K562 (cell line): ENCODE results near the gene PHB1. TPM values are rescaled to one million over a fixed set of nuclear protein-coding genes. Genes with fewer than 3 reads are reported as not detected.

ENCODE experiments used
- ATAC-seq: fragments of 200-7000 bp; cut with Tn5 transposase; 3 replicates; pipeline ENCODE4 v1.9.1; 2020; ENCODE audit warnings: moderate library complexity
- BruUV-seq: library from RNA; stranded (reverse); fragments of 400-500 nt; replicated peaks from 2 replicates; lab custom pipeline; 2021; lab: Mats Ljungman, UMichigan
- CTCF ChIA-PET: fragments of 300-600 bp; formaldehyde crosslinking; extraction: SDS; loops from one replicate; lab custom pipeline; 2021; ENCODE audit warnings: low intra/inter-chr PET ratio; lab: Yijun Ruan, JAX
- POLR2A ChIA-PET: fragments of 300-600, 350-650 bp; sonication (Branson Sonifier 250); formaldehyde crosslinking; extraction: SDS; loops from one replicate; lab custom pipeline; 2021; ENCODE audit warnings: antibody characterized with exemption, inconsistent platforms; lab: Yijun Ruan, JAX
- DNase-seq, 4 experiments: peaks; one replicate each; pipeline versions ENCODE4 v3.0.0 to v3.0.0-alpha.2; 2011 to 2018; ENCODE audit warnings: low spot score in 3 of 4, mixed read lengths in 3 of 4; ENCODE audit errors: extremely low read depth in 1 of 4
- FAIRE-seq: peaks from 2 replicates; lab custom pipeline; 2011; peaks lifted over from hg19 to GRCh38; lab: Jason Lieb, UNC
- H2AFZ ChIP-seq: 2 replicates; pipeline ENCODE4 v1.6.0; 2011; ENCODE audit warnings: low read depth, low read length, control low read depth, inconsistent platforms
- H3K27ac ChIP-seq: fragments of 200-600 bp; 3 replicates; pipeline ENCODE4 v1.8.0; 2011; ENCODE audit warnings: low read depth, mild to moderate bottlenecking, control low read depth, inconsistent platforms, low read length, moderate library complexity, mixed read lengths; ENCODE audit errors: extremely low read depth
- H3K27me3 ChIP-seq, 2 experiments: fragments of 300-600 bp in 1 of 2; 2 replicates in 1 of 2; 3 replicates in 1 of 2; pipeline versions ENCODE4 v1.6.0 to v1.8.0; 2011; ENCODE audit warnings: inconsistent platforms in 2 of 2, low read length in 2 of 2, mild to moderate bottlenecking in 1 of 2, mixed read lengths in 1 of 2, moderate library complexity in 1 of 2; ENCODE audit not compliant: control insufficient read depth in 2 of 2, insufficient read depth in 2 of 2
- H3K36me3 ChIP-seq: fragments of 300-600 bp; 3 replicates; pipeline ENCODE4 v1.8.0; 2011; ENCODE audit warnings: mild to moderate bottlenecking, low read length, inconsistent platforms; ENCODE audit not compliant: control insufficient read depth, insufficient read depth
- H3K4me1 ChIP-seq, 2 experiments: fragments of 200-600 bp in 1 of 2; replicated peaks in 1 of 2; 2 replicates in 1 of 2; 3 replicates in 1 of 2; pipeline versions ENCODE4 v1.5.1 to v1.8.0; 2011; ENCODE audit warnings: inconsistent platforms in 2 of 2, low read length in 2 of 2, mild to moderate bottlenecking in 1 of 2, mixed read lengths in 1 of 2, moderate library complexity in 1 of 2; ENCODE audit not compliant: control insufficient read depth in 2 of 2, insufficient read depth in 2 of 2
- H3K4me2 ChIP-seq: 2 replicates; pipeline ENCODE4 v1.6.1; 2011; ENCODE audit warnings: low read length, control low read depth, inconsistent platforms, mixed read lengths; ENCODE audit not compliant: insufficient read depth
- H3K4me3 ChIP-seq: fragments of 200-600 bp; sonication (generic), shearing (Covaris generic); 2 replicates; pipeline ENCODE4 v1.5.1; 2016; ENCODE audit warnings: control low read depth, inconsistent platforms
- H3K79me2 ChIP-seq: fragments of 200-600 bp; 3 replicates; pipeline ENCODE4 v1.8.0; 2011; ENCODE audit warnings: low read length, inconsistent platforms; ENCODE audit not compliant: control insufficient read depth, insufficient read depth
- H3K9ac ChIP-seq, 2 experiments: 2 replicates each; pipeline versions ENCODE4 v1.6.0 to v1.6.1; 2011; ENCODE audit warnings: low read depth in 2 of 2, low read length in 2 of 2, control low read depth in 1 of 2, inconsistent platforms in 1 of 2, mild to moderate bottlenecking in 1 of 2, mixed read lengths in 1 of 2; ENCODE audit not compliant: insufficient read depth in 1 of 2
- H3K9me1 ChIP-seq: one replicate; pipeline ENCODE4 v1.6.0; 2011; ENCODE audit warnings: inconsistent platforms, mild to moderate bottlenecking, low read length, moderate library complexity; ENCODE audit not compliant: control insufficient read depth, insufficient read depth
- H3K9me3 ChIP-seq: replicated peaks from 2 replicates; pipeline ENCODE4 v1.5.1; 2011; ENCODE audit warnings: low read depth, low read length, inconsistent platforms; ENCODE audit not compliant: control insufficient read depth, insufficient read depth
- H4K20me1 ChIP-seq: replicated peaks from 2 replicates; pipeline ENCODE4 v1.6.1; 2011; ENCODE audit warnings: low read length, inconsistent platforms, mixed read lengths; ENCODE audit not compliant: control insufficient read depth, insufficient read depth
- ELK3 ChIP-seq: fragments of 450-650 bp; formaldehyde crosslinking; IDR thresholded peaks from 2 replicates; pipeline ENCODE4 v1.4.0; 2020; ENCODE audit warnings: mild to moderate bottlenecking
- MTA3 ChIP-seq: fragments of 450-650 bp; formaldehyde crosslinking; IDR thresholded peaks from 2 replicates; pipeline ENCODE4 v1.6.1; 2017; ENCODE audit warnings: mild to moderate bottlenecking, borderline replicate concordance
- ZBTB11 ChIP-seq, 3 experiments: fragments of 200-800 bp in 1 of 3; fragments of 250-450 bp in 1 of 3; fragments of 450-650 bp in 1 of 3; sonication (Bioruptor Pico) in 1 of 3; sonication (Bioruptor generic) in 1 of 3; formaldehyde crosslinking in 1 of 3; IDR thresholded peaks; 2 replicates each; pipeline versions ENCODE4 v1.6.1 to v1.8.0; 2016 to 2022; ENCODE audit warnings: mild to moderate bottlenecking in 2 of 3, missing genetic modification characterization in 2 of 3, missing compliant biosample characterization in 1 of 3, moderate library complexity in 1 of 3
- ZBTB40 ChIP-seq, 2 experiments: fragments of 450-650 bp in 1 of 2; sonication (generic) in 1 of 2; formaldehyde crosslinking in 1 of 2; IDR thresholded peaks; 2 replicates each; pipeline versions ENCODE4 v1.7.1 to v1.9.0; 2016 to 2022; ENCODE audit warnings: inconsistent platforms in 1 of 2, mild to moderate bottlenecking in 1 of 2, missing genetic modification reagents in 1 of 2
- ZNF445 ChIP-seq: fragments of 250-450 bp; sonication (Bioruptor Pico); IDR thresholded peaks from 2 replicates; pipeline ENCODE4 v1.4.0; 2020; ENCODE audit warnings: low read depth, mild to moderate bottlenecking, moderate library complexity
- ZNF583 ChIP-seq: fragments of 250-450 bp; sonication (Bioruptor Pico); IDR thresholded peaks from 2 replicates; pipeline ENCODE4 v1.4.0; 2020
- in situ Hi-C: fragments of 300-500 bp; cut with MboI; formaldehyde crosslinking; loops from 4 replicates; pipeline ENCODE4 v1.15.0; 2018; ENCODE audit warnings: inconsistent platforms, mixed read lengths
- intact Hi-C: fragments of 100-400 bp; cut with micrococcal nuclease; formaldehyde crosslinking; loops from 2 replicates; pipeline ENCODE4 v1.14.2; 2022
- polyA plus RNA-seq, 8 experiments: library from polyadenylated mRNA; depleted of rRNA in 4 of 8; stranded (reverse) in 5 of 8; unstranded in 3 of 8; fragments of >200 nt; fragmentation: Nextera tagmentation in 2 of 8; fragmentation: Illumina TruSeq in 1 of 8; extraction: Ambion mirVana in 2 of 8; extraction: Trizol in 1 of 8; gene quantifications; 2 replicates each; pipeline versions ENCODE4 v1.2.1 to v1.2.3, GENCODE V29; 2011 to 2014; ENCODE audit warnings: inconsistent platforms in 1 of 8, missing spikeins in 1 of 8
- total RNA-seq, 7 experiments: library from RNA; depleted of rRNA in 6 of 7; stranded (reverse); fragments of >200 nt in 6 of 7; fragmentation: Illumina TruSeq in 2 of 7; extraction: Trizol in 2 of 7; gene quantifications; 2 replicates each; pipeline versions ENCODE4 v1.2.1 to v1.2.3, GENCODE V29; 2011 to 2021; ENCODE audit warnings: low replicate concordance in 1 of 7

Gene PHB1
- total and polyA plus RNA-seq, 9 of the 15 experiments (the other 6 are each of a cell fraction or from before 2014, with no cell fraction given) = 191 to 818 (median 349) TPM

- Histone ChIP-seq H3K4me2 (peak overlapping the region; percentile 59), H4K20me1 (no peaks in the 10 kb centered on the region), H3K27me3 (peaks cover 3% of the 10 kb centered on the region in 2 experiments; a peak in 2 of 5 replicates), H3K79me2 (no peaks in the 10 kb centered on the region), H3K4me3 (peak overlapping the region; percentile 6; the same call in 1 of the 2 replicates), H3K9ac (peak overlapping the region in 1 of 2 experiments; percentile 21; a peak in 1 of 4 replicates), H3K36me3 (no peaks in the 10 kb centered on the region), H3K27ac (peak overlapping the region; percentile 82), H2AFZ (peak overlapping the region; percentile 93), H3K9me1 (no peaks in the 10 kb centered on the region), H3K4me1 (peaks cover 0 to 6% of the 10 kb centered on the region in 2 experiments; a peak in 2 of 5 replicates), H3K9me3 (peaks cover 7% of the 10 kb centered on the region)
- ATAC-seq = no peak
- in situ Hi-C loops (no loop called here), intact Hi-C loops (no loop called here)
- CTCF ChIA-PET = no interaction called here
- no peak for FAIRE-seq
- POLR2A ChIA-PET = interaction anchor here (0.8 to 1.7 kb wide), 6 partner anchors 9 to 30 kb away, joined by 3 to 6 read pairs (median 4); partner anchors contain the start of gene PHB1
- BruUV-seq = no TSS peak
- no peak for DNase-seq
- TF ChIP-seq ZNF445 = 0 out of 2 replicates have a peak, but pooled peaks have one; percentile 32
- TF ChIP-seq MTA3 = no peak
- TF ChIP-seq ELK3 (CRISPR knock-in tag) = no peak
- 0 out of 2 replicates have a peak, but pooled peaks have one; percentile 9 for TF ChIP-seq ZBTB40 (IDR thresholded peaks at IDR 0.05)
- TF ChIP-seq ZBTB40 (CRISPR knock-in tag; IDR thresholded peaks at IDR 0.05) = no peak
- TF ChIP-seq ZBTB11 (CRISPR knock-in tag; IDR thresholded peaks at IDR 0.05) = 0 out of 6 replicates have a peak, but pooled peaks of 1 of the 3 experiments have one; percentile 24
- no peak for TF ChIP-seq ZNF583
Observed at GRCh38 chr17:49425004-49425286, 10.3 kb upstream of the PHB1 start.
